NCI-H146 treated with DMSO at 0.1 percent for 48 hours (cell line): ENCODE measurements around the gene CD2AP.
"Not testable (repeated sequence)": the region's sequence is repeated elsewhere in the genome, so short reads cannot be mapped to it uniquely, and the experiment has no call there.

Source experiments
- DNase-seq: peaks from one replicate; lab custom pipeline; 2025; ENCODE audit not compliant: unreplicated experiment; lab: John Stamatoyannopoulos, UW

Gene CD2AP

DNA sequence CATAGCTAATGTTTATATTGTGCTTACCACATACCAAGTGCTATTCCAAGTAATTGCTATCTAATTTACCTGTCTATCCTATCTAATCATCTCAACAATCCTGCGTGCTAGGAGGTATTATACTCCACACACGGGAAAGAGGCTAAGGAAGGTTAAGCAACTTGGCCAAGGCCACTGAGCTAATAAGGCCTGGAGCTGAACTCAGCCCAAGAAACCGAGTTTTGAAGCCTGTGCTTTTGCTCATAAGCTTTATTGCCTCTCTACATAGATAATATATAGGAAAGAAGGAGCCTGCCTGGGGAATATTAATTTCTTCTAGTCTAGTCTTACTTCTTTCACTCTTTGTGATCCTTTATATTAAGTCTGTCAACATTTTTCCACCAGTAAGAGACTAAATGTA lies 153.0 kb downstream of the CD2AP start:
- no peak for DNase-seq

DNA sequence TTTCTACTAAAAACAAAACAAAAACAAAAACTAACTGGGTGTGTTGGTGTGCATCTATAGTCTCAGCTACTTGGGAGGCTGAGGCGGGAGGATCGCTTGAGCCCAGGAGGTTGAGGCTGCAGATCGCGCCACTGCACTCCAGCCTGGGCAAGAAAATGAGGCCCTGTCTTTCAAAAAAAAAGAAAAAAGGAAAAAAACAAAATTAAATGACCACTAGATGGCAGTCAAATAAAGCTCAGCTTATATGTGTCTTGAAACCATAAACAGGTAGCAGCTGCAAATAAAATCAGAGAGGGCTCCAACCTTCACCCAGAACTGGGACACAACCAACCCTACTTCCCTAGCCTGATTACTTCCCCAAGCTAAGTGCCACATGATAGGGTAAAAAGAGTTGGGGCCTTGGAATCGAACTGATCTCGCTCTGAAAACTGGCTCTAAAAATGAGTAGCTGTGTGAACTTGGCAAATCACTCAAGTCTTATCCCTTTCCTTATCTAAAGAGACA lies 153.7 kb downstream of the CD2AP start:
- DNase-seq, result peak; percentile 23

- no peak for DNase-seq
These were observed 154.2 kb downstream of the CD2AP start for GRCh38 chr6:47631797-47632196.

DNA sequence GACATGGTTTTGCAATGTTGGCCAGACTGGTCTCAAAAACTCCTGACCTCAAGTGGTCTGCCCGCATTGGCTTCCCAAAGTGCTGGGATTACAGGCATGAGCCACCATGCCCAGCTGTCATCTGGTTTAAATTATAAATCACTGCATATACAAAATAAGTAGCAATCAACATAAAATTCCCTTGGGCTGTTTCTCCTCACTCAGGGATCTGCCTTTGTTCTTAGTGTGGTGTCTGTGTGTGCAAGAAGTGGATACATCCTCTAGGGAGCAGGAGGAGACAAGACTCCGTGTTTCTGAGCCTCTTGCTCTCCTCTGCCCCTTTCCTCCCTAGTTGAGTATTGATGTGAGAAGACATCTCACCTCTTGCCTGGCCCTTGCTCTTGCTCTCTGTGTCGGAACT lies 155.6 kb downstream of the CD2AP start:
- peak; percentile 35 for DNase-seq

DNA sequence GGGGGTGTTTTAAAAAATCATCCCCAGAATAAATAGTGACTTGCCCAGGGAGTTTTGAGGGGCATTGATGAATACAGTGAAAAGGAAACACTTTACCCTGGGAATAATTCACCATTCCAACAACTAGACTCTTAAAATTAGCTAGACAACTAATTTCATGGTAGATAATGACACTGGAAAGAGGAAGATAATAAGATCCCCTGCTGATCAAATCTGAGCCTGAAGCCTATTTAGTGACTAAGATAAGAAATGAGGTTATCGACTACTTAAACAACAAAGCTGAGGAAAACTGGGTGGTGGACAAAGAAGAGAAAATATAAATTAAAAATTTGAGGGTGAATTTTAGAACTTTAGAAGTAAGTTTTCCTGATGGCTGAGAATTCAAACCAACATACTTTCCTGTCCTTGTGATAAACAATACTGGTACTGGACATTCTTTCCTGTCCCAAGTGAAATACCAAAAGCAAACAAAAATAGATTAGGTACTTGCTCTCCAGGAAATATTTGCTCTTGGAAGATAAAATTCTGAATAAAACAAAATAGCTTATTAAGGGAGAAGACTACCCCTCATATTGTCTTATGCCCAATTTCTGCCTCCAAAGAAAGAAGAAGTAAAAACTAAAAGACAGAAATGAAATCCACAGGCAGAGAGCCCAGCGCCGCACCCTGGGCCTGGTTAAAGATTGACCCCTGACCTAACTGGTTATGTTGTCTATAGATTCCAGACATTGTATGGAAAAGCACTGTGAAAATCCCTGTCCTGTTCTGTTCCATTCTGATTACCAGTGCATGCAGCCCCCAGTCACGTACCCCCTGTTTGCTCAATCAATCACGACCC lies 156.8 kb downstream of the CD2AP start:
- DNase-seq, result peak; percentile 83

GRCh38 chr6:47646689-47647088 lies 169.1 kb downstream of the CD2AP start:
- peak; percentile 11 for DNase-seq

GRCh38 chr6:47647188-47647587 lies 169.6 kb downstream of the CD2AP start:
- no peak for DNase-seq

DNA sequence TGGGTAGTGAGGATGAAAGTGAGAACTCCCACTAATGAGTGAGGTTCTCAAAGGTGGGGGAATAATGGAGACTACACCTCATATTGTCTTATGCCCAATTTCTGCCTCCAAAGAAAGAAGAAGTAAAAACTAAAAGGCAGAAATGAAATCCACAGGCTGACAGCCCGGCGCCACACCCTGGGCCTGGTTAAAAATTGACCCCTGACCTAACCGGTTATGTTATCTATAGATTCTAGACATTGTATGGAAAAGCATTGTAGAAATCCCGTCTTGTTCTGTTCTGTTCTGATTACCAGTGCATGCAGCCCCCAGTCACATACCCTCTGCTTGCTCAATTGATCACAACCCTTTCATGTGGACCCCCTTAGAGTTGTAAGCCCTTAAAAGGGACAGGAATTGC lies 170.0 kb downstream of the CD2AP start:
- DNase-seq, result not testable (repeated sequence)

DNA sequence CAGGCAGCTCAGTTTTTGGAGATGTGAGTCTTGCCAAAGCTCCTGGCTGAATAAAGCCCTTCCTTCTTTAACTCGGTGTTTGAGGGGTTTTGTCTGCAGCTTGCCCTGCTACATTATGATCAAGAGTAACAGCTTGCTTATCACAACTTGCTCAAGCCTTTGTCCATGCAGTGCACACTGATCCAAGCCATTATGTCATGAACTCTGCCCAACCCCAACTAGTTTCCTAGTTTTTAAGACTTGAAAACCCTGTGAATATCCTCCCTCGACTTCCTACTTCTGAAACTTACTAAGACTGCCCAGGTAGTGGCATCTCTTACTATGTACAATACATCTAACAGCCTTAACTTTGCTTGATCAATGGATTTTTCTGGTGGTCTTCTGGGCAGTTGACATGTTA lies 170.4 kb downstream of the CD2AP start:
- no peak for DNase-seq

DNA sequence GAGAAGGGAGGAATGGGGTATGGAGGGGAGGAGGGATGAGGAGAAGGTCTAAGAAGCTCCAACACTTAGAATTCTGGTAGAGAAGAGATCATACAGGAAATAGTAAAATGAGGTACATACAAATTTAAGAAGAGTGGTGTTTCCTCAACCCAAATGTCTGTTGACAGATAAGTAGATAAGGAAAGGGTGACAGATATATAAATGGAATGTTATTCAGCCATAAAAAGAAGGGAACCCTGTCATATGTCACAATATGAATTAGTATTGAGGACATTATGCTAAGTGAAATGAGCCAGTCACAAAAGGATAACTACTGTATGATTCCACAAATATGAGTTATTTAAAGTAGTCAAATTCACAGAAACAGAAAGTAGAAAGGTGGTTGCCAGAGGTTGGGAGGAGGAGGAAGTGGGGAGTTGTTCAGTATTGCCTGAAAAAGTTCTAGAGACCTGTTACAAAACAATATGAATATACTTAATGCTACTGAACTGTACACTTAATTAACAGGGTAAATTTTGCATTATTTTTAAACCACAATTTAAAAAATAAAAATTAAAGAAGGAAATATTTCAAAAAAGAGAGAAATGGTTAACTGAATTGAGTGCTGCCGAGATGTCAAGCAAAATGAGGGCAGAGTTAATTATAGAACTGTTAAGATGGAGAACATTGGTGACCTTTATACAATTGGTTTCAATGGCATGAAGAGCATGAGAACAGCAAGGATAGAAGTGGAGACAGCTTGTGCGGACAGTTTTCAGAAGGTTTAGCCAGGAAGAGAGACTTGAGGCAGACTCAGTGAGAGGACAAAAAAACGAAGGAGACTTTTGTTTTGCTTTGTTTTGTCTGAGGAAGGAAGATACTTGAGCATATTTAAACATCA lies 173.2 kb downstream of the CD2AP start:
- DNase-seq, result no peak

GRCh38 chr6:47651505-47651944 lies 173.9 kb downstream of the CD2AP start:
- DNase-seq, result no peak

GRCh38 chr6:47653706-47654105 lies 176.1 kb downstream of the CD2AP start:
- no peak for DNase-seq

GRCh38 chr6:47654255-47654654 lies 176.7 kb downstream of the CD2AP start:
- DNase-seq, result no peak

GRCh38 chr6:47655719-47656595 lies 178.4 kb downstream of the CD2AP start:
- peak; percentile 61 for DNase-seq

DNA sequence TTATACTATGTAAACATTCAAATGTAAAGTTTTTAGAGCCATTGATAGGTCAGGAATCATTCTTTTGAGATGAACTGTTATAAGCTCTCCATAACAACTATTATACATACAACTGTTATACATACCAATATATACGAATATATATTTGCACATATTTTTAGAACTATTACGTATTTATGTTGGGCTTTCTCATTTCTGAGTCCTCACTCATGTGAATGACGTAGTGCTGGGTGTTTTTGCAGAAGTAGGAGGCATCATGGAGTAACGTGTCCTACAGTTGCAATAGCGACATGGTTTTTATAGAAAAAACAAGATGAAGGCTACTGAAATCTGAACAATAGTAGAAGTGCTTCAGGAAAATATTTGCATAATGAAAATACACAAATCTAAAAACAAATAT lies 184.4 kb downstream of the CD2AP start:
- DNase-seq, result no peak

DNA sequence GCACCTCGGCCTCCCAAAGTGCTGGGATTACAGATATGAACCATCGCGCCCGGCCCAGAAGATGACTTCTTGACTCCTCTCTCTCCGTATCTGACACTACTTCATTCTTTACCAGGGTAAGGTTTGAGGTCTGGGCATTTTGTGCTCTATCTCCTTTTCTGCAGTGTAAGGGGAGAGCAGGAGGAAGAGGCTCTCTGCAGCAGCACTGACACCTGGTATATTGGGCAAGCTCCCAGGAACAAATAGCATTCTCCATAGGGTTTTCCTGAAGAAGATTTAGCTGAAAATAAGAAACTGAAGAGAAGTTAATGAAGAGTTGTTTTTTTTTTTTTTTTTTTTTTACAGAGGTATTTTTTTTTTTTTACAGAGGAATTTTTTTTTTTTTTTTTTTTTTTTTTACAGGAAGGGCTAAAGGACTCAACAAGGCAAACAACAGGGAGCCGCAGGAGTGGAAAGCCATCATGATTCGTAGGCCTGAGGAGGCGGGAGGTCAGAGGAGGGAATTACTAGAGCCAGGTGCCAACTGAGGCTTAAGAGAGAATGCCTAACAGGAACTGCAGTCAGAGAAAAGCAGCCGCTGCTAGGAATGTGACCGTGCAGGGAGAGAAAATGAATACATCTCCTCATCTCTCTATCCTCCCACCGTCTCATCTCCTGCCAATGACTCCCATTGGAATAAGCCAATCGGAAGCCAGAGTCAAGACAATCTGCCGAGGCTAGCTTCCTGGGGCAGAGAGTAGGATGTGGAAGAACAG lies 186.1 kb downstream of the CD2AP start:
- DNase-seq, result peak; percentile 4

- DNase-seq, result peak; percentile 86
These were observed 187.5 kb downstream of the CD2AP start for GRCh38 chr6:47665112-47665511.

- peak; percentile 46 for DNase-seq
These were observed 192.3 kb downstream of the CD2AP start for GRCh38 chr6:47669684-47670513.

GRCh38 chr6:47670851-47671250 lies 193.3 kb downstream of the CD2AP start:
- DNase-seq, result peak; percentile 32
